GM19351 (cell line): ENCODE results near the gene TRIM42.

Source experiments
- ATAC-seq: cut with Tn5 transposase; IDR thresholded peaks from one replicate; pipeline ENCODE4 v1.9.1; 2021; ENCODE audit warnings: mild to moderate bottlenecking, moderate library complexity; ENCODE audit not compliant: unreplicated experiment

Gene TRIM42

DNA sequence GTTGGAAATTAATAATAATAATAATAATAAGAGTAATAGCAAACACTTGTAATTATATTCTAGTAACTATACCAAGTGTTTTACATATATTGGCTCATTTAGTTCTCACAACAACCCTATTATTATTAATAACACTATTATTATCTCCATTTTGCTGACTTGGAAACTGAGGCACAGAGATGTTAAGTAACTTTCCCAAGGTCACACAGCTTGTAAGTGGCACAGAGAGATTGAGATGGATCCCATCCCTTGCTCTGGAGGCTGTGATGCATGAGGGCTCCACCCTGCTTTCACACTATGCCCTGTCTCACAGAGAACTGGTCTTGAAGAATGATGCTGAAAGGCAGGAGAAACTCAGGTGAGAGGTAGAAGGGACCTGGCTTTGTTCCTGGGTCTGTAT, 31.9 kb downstream of the TRIM42 start:
- no peak for ATAC-seq

DNA sequence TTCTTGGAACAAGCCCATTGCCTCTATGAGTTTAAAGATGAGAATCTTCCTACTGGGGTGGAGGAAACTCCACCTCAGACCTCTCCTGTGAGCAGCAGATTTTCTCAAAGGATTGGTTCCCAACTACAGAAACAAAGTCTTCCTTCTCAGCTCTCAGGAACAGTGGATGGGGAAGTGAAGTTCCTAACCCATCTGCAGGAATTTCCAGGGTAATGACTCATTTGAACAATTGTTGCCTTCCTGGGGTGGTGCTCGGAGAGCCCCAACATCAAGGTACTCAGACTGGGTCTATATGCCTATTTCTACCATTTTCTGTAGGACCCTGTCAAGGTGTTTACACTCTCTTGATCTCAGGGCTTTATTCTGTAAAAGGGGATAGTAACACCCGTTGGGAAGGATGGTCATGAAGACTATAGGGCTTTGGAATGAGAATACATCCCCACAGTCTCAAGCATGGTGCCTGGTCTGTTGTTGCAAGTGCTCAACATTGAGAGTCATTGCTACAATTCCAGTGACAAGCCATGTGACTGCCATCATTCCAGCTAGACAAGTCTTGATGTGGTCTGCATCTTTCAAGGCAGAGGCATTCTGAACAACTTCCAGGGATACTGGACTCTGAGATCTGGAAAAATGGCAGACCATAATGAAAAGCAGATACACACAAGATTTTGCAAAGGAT, 33.0 kb downstream of the TRIM42 start:
- no peak for ATAC-seq

DNA sequence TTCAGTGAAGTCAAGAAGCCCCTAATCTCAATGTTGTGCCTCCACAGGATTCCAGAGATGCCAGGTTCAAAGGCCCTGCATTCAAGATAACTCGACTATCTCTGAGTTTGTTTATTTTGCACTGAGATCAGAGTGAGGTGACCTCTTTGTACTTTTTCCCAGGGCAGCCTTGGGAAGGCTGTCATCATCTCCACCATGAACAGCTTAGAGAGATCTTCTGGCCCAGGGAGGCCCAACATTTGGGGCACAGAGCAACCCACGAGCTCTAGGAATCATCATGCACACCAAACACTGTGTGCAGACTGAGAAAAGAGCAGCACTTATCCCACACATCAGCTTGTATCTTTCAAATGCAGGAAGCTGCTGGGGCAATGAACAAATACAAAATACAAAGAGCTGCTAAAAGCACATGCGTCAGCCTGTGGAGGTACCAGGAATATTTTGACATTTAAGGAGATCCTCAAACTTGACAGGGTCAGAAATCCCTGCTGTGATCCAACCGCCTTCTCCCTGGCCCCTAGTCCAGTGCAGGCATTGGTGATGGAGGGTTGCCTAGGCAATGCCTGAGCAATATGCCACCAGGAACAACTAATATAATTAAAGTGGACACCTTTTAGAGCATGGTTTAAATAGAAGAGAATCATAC, 33.6 kb downstream of the TRIM42 start:
- ATAC-seq = no peak

DNA sequence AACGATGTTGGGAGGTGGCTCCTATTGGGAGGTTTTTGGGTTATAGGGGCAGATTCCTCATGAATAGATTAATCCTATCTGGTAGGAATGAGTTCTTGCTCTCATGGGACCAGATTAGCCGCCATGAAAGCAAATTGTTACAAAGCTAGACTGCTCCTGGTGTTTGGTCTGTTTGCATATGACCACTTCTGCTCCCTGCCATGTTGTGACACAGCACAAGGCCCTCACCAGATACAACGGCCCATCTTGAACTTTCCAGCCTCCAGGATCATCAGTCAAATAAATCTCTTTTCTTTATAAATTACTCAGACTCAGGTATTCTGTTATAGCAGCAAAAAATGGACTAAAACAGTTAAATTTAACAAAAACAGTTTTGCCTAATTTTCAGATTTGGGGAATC, 34.4 kb downstream of the TRIM42 start:
- ATAC-seq = no peak

DNA sequence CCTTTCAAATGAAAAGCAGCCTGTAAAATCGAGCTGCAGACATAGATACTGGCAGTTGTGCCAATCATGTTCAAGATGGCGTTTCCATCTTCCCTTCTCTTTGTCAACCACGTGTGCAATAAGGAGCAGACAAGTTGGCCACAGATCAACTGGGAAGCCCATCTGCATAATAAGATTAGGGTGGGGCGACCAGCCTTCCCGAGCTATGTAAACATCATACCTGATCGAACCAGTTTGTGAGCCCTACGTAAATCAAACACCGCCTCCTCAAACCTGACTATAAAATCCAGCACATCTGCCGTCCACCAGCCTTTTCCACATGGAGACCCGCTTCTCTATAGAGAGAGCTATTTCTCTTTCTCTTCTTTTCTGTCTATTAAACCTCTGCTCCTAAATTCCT, 37.2 kb downstream of the TRIM42 start:
- no peak for ATAC-seq

DNA sequence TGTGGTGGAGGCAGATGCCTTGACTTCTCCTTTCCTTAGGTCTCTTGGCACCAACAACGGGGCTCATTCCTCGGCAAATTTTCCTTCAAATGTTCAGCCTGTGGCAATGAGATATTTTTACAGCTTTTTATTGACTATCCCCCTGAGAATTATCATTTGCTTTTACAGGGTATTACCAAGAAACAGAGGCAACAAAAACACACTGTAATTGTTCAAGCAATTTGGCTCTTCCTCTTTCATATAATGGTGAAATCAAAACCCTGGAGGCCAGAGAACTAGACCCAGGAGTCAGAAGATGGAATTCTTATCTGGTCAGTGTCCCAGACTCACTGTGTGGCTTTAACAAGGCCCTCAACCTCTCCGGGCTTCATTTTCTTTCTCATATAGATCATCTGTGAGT, 40.1 kb downstream of the TRIM42 start:
- no peak for ATAC-seq

DNA sequence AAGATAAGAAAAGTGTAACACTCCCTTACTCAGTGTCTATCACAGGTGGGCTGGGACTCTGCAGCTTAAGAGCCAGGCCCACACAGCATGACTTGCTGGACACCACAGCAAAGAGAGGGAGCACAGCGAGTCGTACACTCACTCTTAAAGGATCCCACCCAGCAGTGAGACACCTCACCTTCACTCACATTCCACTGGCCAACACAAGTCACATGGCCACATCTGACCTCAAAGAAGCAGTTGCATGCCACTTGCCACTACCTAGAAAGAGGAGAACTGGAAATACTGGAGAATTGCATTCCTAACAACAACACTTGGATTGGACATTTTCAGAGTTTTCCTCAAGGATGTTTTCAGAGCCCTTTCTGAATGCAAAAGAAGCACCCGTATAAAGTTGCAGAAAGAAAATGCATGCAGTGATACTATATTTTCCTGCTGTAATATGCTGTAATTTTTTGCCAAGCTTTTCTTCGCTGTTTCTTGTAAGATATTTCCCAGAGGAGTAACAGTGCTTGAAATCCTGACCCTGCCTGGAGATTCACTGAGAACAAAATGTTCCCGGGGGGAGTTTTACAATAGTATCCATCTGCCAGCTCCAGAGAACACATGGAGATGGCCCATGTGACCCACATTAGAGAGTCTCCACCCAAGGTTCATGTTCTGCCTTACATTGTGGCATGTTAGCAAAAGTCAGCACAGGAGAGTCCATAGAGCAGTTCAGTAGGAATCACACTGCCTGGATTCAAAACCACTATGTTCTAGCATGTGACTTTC, 42.2 kb downstream of the TRIM42 start:
- no peak for ATAC-seq

DNA sequence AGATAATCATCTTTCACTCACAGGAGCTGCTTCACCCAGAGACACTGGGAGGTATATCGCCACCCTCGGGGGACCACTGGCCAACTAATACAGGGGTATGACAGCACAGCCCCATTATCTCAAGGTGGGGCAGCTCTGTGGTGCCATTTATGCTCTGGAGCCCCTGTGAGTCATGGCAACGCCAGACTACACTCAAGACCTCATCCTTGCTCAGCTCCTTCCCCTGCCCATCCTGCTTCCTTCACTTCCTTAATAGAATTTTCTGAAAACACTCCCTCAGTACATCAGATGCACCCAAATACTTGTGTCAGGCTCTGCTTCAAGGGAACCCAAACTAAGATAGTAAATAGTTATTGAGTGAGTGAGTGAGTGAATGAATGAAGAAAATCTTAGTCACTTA, 45.7 kb downstream of the TRIM42 start:
- no peak for ATAC-seq

DNA sequence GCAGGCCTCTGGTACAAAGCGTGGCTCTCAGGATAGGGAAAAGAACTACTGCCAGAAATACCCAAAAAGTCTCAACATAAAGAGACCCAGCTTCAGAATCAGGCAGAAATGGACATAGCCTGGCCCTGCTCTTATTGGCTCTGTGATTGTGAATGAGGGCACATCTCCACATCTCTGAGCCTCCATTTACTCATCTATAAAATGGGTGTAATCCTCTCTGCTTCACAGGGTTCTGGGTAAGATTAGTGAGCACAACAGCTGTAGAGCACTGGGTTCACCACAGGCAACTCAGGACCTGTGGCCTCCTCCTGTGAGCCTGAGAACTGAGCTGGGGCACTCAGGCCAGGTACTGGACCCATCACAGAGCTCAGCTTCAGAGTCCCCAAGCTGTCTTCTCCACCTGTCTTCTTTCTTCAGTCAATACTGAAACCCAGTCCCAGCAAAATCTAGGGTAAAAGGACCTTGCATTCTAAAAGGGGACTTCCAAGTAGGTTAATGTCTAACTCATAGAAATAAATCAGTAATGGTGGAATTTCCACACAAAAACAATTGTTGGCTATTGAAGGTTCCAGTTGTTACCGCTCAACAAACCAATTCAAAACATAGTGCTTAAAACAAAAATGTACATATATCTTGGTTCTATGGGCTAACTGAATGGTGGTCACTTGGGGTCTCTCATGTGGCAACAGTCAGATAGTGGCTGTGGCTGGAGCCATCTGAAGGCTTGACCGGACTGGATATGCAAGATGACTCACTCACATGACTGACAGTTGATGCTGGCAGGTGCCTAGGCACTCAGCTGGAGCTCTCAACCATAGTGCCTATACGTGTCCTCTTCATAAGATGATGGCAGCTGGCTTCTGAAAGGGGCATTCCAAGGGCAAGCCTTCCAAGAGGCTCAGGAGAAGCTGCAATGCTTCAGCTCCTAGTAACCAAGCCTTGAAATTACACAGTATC, 47.3 kb downstream of the TRIM42 start:
- ATAC-seq = peak; percentile 61

DNA sequence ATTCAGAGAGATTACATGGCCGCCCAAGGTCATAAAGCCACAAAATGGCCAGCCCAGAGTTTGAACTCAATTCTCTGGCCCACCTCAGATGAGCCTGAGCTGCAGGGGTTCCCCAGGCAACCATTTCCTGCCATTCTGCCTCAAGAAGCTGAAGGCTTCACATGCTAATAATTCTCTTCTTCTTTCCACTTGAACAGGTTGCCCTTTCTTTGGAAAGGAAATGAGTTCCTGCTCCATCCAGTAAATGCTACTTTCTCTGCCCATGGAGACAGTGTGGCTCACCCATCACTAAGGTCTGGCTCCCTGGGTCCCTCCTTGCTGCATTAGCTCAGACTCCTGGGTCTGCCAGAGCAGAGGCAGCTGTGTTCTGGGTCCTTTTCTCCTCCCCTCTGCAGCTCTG, 48.2 kb downstream of the TRIM42 start:
- no peak for ATAC-seq

DNA sequence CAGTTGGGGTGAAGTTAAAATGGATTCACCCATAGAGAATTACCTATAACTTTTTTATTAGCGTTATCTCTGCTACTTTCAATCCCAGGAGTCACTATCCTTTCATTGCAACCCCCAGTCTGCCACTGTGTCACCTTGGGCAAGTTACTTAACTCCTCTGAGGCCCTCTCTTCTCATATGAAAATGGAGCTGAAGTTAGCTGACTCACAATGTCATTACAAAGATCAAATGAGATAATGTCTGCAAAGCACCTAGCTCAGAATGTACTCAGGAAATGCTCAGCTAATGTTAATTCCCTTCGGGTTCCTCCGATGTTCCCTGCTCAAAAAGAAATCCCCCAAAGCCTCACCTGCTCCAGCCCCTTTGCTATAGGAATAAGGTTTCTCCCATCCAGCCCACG, 50.0 kb downstream of the TRIM42 start:
- ATAC-seq = no peak

DNA sequence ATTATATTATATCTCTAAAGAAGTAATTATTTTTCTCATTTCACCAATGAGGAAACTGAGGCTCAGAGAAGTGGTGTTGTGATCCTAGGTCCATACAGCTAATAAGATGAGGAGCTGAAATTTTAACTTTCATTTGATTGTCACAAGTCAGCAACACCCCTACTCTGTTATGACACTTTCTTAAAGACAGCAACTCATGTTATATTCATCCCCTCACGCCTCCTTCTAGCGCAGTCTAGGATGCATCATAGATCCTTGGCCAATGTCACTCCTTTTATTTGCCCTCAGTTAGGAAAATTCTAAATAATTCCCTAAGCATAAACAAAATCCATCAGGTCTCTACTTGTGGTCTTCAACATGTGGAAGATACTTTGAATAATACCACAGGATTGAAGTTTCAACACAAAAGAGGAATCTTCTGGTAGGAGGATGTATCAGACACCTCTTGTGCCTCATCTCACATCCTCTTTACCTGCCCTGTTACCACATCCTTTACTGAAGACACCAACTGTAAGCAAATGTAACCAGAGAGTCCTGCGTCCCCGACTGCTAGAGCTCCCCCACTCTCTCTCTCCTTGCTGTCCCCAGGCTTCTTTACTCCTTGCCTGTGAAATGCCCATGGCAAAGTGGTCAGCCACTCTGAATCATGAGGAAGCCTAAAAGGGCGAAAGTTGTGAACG, 53.7 kb downstream of the TRIM42 start:
- peak; percentile 96 for ATAC-seq

DNA sequence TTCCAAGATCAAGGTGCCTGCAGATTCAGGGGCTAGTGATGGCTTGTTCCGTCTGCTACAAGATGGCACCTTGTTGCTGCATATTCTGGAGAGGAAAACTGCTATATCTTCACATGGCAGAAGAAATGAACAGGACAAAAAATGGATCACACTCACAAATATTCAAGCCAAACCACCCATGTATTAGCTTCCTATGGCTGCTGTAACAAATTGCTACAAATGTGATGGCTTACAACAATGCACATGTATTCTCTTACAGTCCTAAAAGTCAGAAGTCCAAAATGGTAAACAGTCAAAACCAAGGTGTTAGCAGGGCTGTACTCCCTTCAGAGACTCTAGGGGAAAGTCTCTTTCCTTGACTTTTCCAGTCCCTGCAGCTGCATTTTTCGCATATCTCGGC, 55.8 kb downstream of the TRIM42 start:
- ATAC-seq = no peak

DNA sequence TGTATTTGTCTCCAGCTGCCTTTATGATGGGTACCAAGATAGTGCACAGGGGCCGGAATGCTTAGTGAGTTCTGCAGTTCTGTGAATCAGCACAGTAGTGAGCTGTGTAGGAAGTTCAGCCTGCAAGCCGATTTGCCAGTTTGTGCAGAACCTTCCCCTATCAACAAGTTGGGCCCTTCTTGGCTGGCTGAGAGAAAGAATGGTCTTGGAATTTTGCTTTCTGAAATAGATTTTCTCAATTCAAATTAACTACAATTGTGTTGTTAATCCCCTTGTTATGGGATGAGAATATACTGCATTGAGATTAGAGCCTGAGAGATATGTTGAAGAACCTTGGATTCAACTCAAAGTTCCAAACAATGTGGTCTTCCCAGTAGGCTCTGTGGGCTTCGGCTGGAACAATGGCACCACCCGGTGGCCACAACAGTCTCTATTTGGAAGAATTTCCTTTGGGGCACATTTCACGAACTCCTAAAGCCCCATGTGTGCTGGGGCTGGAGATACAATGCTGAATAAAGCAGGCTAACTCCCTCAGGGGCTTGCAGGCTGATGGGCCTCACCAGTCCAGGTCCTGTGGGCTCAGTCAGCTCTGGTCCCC, 59.1 kb downstream of the TRIM42 start:
- no peak for ATAC-seq

DNA sequence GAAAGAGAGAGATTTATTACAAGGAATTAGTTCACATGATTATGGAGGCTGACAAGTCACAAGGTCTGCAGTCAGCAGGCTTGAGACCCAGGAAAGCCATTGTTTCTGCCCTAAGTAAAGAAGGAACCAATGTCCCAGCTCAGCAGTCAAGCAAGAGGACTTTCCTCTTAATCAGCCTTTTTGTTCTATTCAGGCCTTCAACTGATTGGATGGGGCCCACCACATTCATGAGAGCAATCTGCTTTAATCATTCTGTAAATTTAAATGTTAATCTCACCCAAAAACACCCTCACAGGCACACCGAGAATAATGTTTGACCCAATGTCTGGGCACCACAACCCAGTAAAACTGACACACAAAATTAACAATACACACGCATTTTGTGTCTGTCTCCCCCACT, 64.3 kb downstream of the TRIM42 start:
- no peak for ATAC-seq

DNA sequence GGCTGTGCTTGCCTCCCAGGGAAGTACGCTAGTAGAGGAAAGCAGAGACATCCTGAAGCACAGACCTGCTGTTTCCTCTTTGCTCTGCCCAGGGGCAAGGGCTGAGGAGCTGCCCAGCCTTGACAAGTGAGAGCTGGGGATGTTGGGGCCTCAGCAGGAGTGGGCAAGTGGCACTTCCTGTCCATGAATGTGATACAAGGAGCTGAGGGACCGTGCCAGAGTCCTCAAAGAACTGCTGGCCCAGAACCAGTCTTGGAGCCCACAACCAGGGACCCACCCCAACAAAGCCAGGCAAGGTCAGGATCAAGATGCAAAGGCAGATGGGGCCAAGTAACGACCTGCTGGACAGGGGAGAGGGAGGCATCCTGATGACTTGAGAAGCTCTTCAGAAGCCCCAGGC, 70.3 kb downstream of the TRIM42 start:
- ATAC-seq = no peak

DNA sequence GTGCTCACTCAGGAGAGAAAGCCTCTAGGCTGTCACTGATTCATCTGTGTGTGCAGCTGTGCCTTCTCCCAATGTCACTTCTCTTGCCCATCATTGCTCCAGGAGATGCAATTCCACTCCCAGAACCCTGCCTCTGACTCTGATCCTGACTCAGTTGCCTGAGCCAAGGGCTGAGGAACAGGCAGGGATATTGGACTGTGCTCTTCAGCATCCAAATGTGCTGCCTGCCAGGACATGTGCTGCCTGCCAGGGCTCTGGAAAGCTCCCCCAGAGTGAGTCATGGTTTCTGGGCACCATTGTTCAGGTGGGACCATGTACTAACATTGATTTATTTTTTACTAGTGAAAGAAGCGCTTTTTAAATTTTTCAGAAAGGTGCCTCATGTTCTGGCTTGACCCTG, 71.0 kb downstream of the TRIM42 start:
- ATAC-seq = no peak
